ENCODE measurements around the gene PDE10A.
"Not testable (repeated sequence)": the region's sequence is repeated elsewhere in the genome, so short reads cannot be mapped to it uniquely, and the experiment has no call there.

The PDE10A gene

GRCh38 chr6:165632194-165632593 lies 30.8 kb downstream of the PDE10A start:
- no peaks in the 10 kb centered on the region for H3K9me3 Mint-ChIP-seq (ENCODE audit: low read depth)
- no peak overlapping the region for H3K4me3 Mint-ChIP-seq
- no peaks in the 10 kb centered on the region for H3K36me3 Mint-ChIP-seq
- no peaks in the 10 kb centered on the region for H3K4me1 Mint-ChIP-seq (ENCODE audit: low read depth)
- H3K27me3 Mint-ChIP-seq: peaks cover 11% of the 10 kb centered on the region
- no peak overlapping the region for H3K27ac Mint-ChIP-seq

DNA sequence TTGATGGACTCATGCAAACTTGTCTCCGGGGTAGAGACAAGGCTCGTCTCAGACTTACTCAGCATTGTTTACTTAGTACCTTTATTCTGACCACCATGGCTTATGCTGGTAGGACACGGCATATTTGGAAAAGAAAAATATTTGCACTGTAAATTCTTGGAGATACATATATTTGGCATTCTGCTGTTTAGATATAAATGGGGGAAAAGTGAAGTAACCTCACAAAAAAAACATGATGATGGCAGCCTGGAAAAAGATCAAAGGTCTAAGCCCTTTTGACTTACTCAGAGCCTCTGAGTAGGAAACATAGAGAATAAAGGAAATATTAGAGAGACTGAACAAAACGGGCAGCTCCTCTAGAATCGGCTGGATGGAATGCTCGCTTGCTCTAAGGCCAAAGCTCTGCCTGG lies 32.5 kb downstream of the PDE10A start:
- Mint-ChIP-seq H3K9me3 (ENCODE audit: low read depth) (no peaks in the 10 kb centered on the region), H3K4me1 (ENCODE audit: low read depth) (no peaks in the 10 kb centered on the region), H3K27me3 (peaks cover 11% of the 10 kb centered on the region), H3K27ac (no peak overlapping the region), H3K4me3 (no peak overlapping the region), H3K36me3 (no peaks in the 10 kb centered on the region)

DNA sequence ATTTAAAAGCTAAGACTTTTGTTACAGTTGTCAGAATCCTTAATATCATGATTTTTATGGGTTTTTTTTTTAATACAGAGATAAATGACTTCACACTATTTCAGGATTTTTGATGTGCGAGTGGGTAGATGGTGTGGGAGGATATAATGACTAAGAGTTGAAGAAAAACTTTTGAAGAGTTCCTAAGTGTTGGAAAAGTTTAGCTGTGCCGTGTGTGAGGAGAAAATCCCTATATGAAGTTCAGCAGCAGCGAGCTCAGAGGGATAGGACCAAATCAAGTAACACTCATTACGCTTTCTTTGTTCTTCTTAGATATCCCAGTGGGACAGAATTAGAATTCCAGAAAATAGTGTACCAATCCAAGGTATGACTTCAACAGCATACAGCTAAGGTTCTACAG lies 34.1 kb downstream of the PDE10A start:
- no peaks in the 10 kb centered on the region for H3K36me3 Mint-ChIP-seq
- no peaks in the 10 kb centered on the region for H3K9me3 Mint-ChIP-seq (ENCODE audit: low read depth)
- peaks cover 5% of the 10 kb centered on the region for H3K27me3 Mint-ChIP-seq
- no peak overlapping the region for H3K27ac Mint-ChIP-seq
- no peak overlapping the region for H3K4me3 Mint-ChIP-seq
- H3K4me1 Mint-ChIP-seq (ENCODE audit: low read depth): no peaks in the 10 kb centered on the region

DNA sequence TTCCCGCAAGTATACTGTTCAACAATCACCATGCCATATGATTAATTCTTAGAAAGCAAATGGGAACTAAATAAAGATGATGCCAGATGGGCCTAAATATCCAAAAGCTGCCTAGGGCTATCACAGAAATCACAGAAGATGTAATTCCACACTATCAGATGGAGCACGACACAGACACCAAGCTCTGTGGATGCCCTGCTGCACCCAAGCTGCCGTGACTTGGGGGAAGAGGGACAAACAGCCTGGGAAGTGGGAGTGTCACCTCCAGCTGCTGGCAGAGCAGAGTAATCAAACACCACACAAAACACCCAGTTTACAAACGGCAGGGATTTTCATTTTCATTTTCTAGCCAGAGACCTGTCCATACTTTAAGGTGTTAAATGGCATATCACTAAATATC lies 35.7 kb downstream of the PDE10A start:
- Mint-ChIP-seq H3K27me3 (peaks cover 6% of the 10 kb centered on the region), H3K4me1 (ENCODE audit: low read depth) (no peaks in the 10 kb centered on the region), H3K9me3 (ENCODE audit: low read depth) (no peaks in the 10 kb centered on the region), H3K36me3 (no peaks in the 10 kb centered on the region), H3K27ac (no peak overlapping the region), H3K4me3 (no peak overlapping the region)

GRCh38 chr6:165626711-165627110 lies 36.3 kb downstream of the PDE10A start:
- no peaks in the 10 kb centered on the region for H3K36me3 Mint-ChIP-seq
- H3K4me3 Mint-ChIP-seq: no peak overlapping the region
- no peaks in the 10 kb centered on the region for H3K9me3 Mint-ChIP-seq (ENCODE audit: low read depth)
- peaks cover 6% of the 10 kb centered on the region for H3K27me3 Mint-ChIP-seq
- no peaks in the 10 kb centered on the region for H3K4me1 Mint-ChIP-seq (ENCODE audit: low read depth)
- H3K27ac Mint-ChIP-seq: no peak overlapping the region

- Mint-ChIP-seq H3K4me3 (no peak overlapping the region), H3K9me3 (ENCODE audit: low read depth) (no peaks in the 10 kb centered on the region), H3K27ac (no peak overlapping the region), H3K27me3 (peaks cover 2% of the 10 kb centered on the region), H3K36me3 (no peaks in the 10 kb centered on the region), H3K4me1 (ENCODE audit: low read depth) (no peaks in the 10 kb centered on the region)
Observed at GRCh38 chr6:165624871-165625639, 38.0 kb downstream of the PDE10A start.

- no peaks in the 10 kb centered on the region for H3K36me3 Mint-ChIP-seq
- H3K4me3 Mint-ChIP-seq: no peak overlapping the region
- no peaks in the 10 kb centered on the region for H3K4me1 Mint-ChIP-seq (ENCODE audit: low read depth)
Observed at GRCh38 chr6:165621940-165622339, 41.1 kb downstream of the PDE10A start.

GRCh38 chr6:165618891-165619290 lies 44.1 kb downstream of the PDE10A start:
- H3K27me3 Mint-ChIP-seq; H3K27ac Mint-ChIP-seq; H3K4me3 Mint-ChIP-seq; H3K9me3 Mint-ChIP-seq (ENCODE audit: low read depth); H3K4me1 Mint-ChIP-seq (ENCODE audit: low read depth); H3K36me3 Mint-ChIP-seq: not testable (repeated sequence)

More at GRCh38 chr6:165621940-165622339, 41.1 kb downstream of the PDE10A start:
- Mint-ChIP-seq H3K27me3 (peaks cover 2% of the 10 kb centered on the region), H3K27ac (no peak overlapping the region), H3K9me3 (ENCODE audit: low read depth) (no peaks in the 10 kb centered on the region)

GRCh38 chr6:165618241-165618640 lies 44.8 kb downstream of the PDE10A start:
- Mint-ChIP-seq H3K27me3 (no peaks in the 10 kb centered on the region), H3K27ac (no peak overlapping the region), H3K4me3 (no peak overlapping the region), H3K9me3 (ENCODE audit: low read depth) (no peaks in the 10 kb centered on the region), H3K4me1 (ENCODE audit: low read depth) (no peaks in the 10 kb centered on the region), H3K36me3 (no peaks in the 10 kb centered on the region)

GRCh38 chr6:165617528-165617927 lies 45.5 kb downstream of the PDE10A start:
- no peaks in the 10 kb centered on the region for H3K27me3 Mint-ChIP-seq
- no peak overlapping the region for H3K27ac Mint-ChIP-seq
- H3K9me3 Mint-ChIP-seq (ENCODE audit: low read depth): no peaks in the 10 kb centered on the region
- no peaks in the 10 kb centered on the region for H3K36me3 Mint-ChIP-seq
- no peaks in the 10 kb centered on the region for H3K4me1 Mint-ChIP-seq (ENCODE audit: low read depth)
- no peak overlapping the region for H3K4me3 Mint-ChIP-seq

- H3K27ac Mint-ChIP-seq: no peak overlapping the region
Observed at GRCh38 chr6:165616116-165616515, 46.9 kb downstream of the PDE10A start.

DNA sequence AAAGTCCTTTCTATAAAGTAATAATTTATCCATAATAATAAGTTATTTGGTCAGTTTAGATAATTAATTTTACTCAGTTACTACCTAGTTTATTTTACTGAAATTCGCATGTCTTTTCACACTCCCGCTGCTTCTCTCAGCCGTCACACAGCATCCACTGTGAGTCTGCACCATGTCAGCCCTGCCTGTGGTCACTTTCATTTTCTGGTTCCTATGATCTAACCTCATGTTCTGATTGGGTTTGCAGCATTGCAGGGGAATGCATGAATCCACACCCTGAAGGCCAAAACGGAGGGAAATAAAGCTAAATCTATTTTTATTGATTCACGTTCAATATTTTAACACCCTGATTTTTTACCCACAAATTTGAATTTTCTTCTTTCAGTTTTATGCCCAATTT lies 47.4 kb downstream of the PDE10A start:
- Mint-ChIP-seq H3K9me3 (ENCODE audit: low read depth) (no peaks in the 10 kb centered on the region), H3K27ac (no peak overlapping the region), H3K27me3 (no peaks in the 10 kb centered on the region), H3K4me3 (no peak overlapping the region), H3K4me1 (ENCODE audit: low read depth) (no peaks in the 10 kb centered on the region), H3K36me3 (no peaks in the 10 kb centered on the region)

More at GRCh38 chr6:165616116-165616515, 46.9 kb downstream of the PDE10A start:
- Mint-ChIP-seq H3K9me3 (ENCODE audit: low read depth) (no peaks in the 10 kb centered on the region), H3K36me3 (no peaks in the 10 kb centered on the region), H3K27me3 (no peaks in the 10 kb centered on the region), H3K4me3 (no peak overlapping the region), H3K4me1 (ENCODE audit: low read depth) (no peaks in the 10 kb centered on the region)

GRCh38 chr6:165611294-165611693 lies 51.7 kb downstream of the PDE10A start:
- no peaks in the 10 kb centered on the region for H3K9me3 Mint-ChIP-seq (ENCODE audit: low read depth)
- H3K4me1 Mint-ChIP-seq (ENCODE audit: low read depth): no peaks in the 10 kb centered on the region
- no peak overlapping the region for H3K4me3 Mint-ChIP-seq
- H3K36me3 Mint-ChIP-seq: no peaks in the 10 kb centered on the region
- H3K27ac Mint-ChIP-seq: no peak overlapping the region
- H3K27me3 Mint-ChIP-seq: no peaks in the 10 kb centered on the region

GRCh38 chr6:165608577-165608976 lies 54.5 kb downstream of the PDE10A start:
- not testable (repeated sequence) for H3K27ac Mint-ChIP-seq; H3K9me3 Mint-ChIP-seq (ENCODE audit: low read depth); H3K4me1 Mint-ChIP-seq (ENCODE audit: low read depth); H3K27me3 Mint-ChIP-seq; H3K4me3 Mint-ChIP-seq; H3K36me3 Mint-ChIP-seq

DNA sequence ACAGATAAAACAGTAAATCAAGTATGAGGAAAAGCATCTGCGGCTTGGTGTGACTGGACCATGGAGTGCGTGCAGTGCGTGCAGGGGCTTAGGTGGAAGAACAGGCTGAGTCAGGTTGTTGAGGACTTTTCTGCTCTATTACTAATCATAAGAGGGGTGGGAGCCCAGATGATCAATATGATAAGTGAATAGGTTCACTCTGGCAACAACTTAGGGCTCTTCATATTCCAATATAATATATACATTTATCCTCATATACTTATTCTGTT lies 56.4 kb downstream of the PDE10A start:
- Mint-ChIP-seq H3K36me3 (no peaks in the 10 kb centered on the region), H3K27me3 (no peaks in the 10 kb centered on the region), H3K4me1 (ENCODE audit: low read depth) (no peaks in the 10 kb centered on the region), H3K27ac (no peak overlapping the region), H3K9me3 (ENCODE audit: low read depth) (no peaks in the 10 kb centered on the region), H3K4me3 (no peak overlapping the region)

- Mint-ChIP-seq H3K4me1 (ENCODE audit: low read depth) (no peaks in the 10 kb centered on the region), H3K36me3 (no peaks in the 10 kb centered on the region), H3K27ac (no peak overlapping the region), H3K4me3 (no peak overlapping the region), H3K9me3 (ENCODE audit: low read depth) (no peaks in the 10 kb centered on the region), H3K27me3 (no peaks in the 10 kb centered on the region)
Observed at GRCh38 chr6:165605901-165606739, 56.9 kb downstream of the PDE10A start.
